ENCODE results near the gene COQ10B.
A peak's percentile ranks its signal among the peaks of the same experiment; 100 is the strongest.
"Not testable (repeated sequence)": the region's sequence is repeated elsewhere in the genome, so short reads cannot be mapped to it uniquely, and the experiment has no call there.

Gene COQ10B

GRCh38 chr2:197452754-197453122, 614 bp upstream of the COQ10B start:
- no peak for DNase-seq

DNA sequence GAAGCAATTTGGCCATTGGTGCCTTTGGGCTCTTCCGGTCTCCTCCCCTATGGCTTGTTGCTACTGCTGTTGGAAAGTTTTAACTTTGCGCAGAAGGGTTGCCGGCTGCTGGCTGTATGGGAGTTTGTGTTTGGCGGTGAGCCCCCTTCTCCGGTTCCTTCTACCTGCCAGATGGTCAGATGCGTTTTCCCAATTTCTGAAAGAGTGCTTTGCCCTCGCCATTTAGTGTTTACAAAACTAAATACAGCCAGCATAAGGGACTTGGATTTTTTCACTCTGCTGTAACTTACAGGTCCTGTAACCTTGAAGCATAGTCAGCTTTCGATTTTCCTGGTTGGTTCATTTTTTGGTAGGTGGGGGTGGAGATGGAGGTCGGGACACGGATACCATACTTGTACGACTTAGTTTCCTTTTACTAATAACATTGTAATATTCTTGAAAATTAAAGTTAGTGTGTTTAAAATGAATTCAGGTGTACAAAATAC, 604 bp downstream of the COQ10B start:
- DNase-seq: peak; percentile 92

DNA sequence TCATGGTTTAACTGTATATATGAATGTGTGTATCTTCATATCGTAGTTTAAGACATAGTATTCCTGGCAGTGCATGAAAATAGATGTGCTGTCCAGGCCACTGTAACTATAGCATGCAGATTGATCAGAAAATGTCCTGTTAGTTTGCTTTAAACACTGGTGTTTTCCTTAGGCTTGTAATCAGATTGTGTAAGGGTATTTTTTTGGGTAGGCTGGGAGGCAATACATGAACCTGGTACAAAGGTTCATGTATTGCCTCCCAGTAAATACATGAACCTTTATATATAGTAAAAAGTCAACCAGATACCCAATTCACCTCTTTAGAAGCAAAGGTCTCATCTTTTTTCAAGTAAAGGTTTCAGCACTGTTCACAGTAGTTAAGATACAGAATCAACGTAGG, 1.6 kb downstream of the COQ10B start:
- DNase-seq: no peak

DNA sequence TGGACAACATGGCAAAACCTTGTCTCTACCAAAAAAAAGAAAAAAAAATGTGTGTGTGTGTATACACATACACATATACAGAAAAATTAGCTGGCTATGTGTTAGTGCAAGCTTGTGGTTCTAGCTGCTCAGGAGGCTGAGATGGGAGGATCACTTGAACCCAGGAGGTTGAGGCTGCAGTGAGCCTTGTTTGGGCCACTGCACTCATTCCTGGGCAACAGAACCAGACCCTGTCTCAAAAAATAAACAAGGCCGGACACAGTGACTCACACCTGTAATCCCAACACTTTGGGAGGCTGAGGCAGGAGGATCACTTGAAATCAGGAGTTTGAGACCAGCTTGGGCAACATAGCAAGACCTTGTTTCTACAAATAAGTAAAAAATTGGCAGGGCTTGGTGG, 2.1 kb downstream of the COQ10B start:
- no peak for DNase-seq

DNA sequence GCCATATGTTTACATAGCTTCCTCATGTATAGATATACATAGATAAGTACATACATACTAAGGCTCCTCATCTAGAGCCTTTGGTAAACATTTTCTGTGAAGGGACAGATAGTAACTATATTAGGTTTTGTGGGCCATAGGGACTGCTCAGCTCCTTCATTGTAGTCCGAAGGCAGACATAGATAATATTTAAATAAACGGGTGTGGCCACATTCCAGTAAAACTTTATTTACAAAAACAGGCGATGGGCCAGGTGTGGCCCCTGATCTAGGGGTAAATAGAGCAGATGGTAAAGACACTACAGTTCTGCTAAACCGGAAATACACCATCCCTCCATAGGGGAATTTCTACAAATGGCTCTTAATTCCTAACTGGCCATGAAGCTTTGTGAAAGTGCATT, 7.3 kb downstream of the COQ10B start:
- DNase-seq: peak; percentile 48

GRCh38 chr2:197461057-197461456, 7.7 kb downstream of the COQ10B start:
- no peak for DNase-seq

GRCh38 chr2:197464175-197464574, 10.8 kb downstream of the COQ10B start:
- DNase-seq: no peak

GRCh38 chr2:197472166-197472565, 18.8 kb downstream of the COQ10B start:
- no peak for DNase-seq

DNA sequence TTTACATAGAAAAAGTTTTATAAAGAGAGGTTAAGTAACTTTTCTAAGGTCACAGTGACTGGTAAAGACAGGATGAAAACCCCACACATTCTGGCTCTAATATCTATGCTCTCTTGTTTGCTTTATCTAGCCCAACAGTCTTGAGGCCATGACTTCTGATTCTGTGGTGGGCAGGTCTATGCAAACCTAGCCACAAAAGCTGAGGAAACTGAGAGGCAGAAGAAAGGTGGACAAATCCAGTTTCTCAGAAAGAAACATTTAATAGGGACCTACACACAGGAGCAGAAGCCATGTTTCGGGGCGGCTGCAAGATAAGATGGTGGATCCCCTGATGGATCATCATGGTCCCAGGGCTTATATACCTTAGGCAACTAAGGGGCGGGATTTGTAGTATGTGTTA, 24.4 kb downstream of the COQ10B start:
- peak; percentile 86 for DNase-seq

GRCh38 chr2:197480165-197481036, 27.0 kb downstream of the COQ10B start:
- DNase-seq: no peak

- not testable (repeated sequence) for DNase-seq
These were observed 30.9 kb downstream of the COQ10B start for GRCh38 chr2:197484248-197484647.

- no peak for DNase-seq
These were observed 32.8 kb downstream of the COQ10B start for GRCh38 chr2:197486175-197486574.

DNA sequence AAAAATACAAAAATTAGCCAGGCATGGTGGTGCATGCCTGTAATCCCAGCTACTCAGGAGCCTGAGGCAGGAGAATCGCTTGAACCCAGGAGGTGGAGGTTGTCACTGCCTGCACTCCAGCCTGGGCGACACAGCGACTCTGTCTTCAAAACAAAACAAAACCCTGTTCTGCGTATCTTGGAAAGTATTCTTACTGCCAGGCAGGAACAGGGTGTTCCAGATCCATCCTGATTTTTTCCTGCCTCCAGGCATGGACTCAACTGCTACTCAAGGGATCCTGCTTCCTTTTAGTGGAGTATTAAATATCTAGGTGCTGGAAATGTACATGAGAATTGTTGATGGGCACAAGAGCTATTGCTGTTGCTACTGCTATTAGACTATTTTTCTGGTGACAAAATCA, 34.0 kb downstream of the COQ10B start:
- DNase-seq: no peak

DNA sequence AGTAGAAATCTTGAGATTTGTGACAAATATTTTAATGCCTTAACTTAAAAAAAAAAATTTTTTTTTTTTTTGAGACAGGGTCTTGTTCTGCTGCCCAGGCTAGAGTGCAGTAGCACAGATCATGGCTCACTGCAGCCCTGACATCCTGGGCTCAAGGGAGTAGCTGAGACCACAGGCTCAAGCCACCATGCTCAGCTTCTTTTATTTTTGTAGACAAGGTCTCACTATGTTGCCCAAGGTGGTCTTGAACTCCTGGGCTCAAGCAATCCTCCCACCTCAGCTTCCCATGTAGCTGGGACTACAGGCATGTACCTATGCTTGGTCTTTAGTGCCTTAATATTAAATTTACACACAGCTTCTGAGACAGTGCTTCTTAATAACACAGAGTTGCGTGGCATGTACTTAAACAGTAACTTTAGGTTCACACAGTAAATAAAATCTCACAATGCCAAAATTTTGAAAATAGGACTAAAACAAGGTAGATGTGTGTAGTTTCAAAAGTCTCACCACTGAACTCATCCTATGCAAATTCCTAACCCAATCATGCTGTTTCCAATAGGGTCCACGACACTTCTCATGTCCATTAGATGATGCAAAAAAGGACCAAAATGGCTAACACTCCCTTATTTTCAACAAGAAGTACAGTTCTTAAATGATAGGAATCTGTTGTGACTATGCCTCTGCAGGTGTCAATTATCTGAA, 42.2 kb downstream of the COQ10B start:
- DNase-seq: no peak

- DNase-seq: no peak
These were observed 43.3 kb downstream of the COQ10B start for GRCh38 chr2:197496695-197497094.

DNA sequence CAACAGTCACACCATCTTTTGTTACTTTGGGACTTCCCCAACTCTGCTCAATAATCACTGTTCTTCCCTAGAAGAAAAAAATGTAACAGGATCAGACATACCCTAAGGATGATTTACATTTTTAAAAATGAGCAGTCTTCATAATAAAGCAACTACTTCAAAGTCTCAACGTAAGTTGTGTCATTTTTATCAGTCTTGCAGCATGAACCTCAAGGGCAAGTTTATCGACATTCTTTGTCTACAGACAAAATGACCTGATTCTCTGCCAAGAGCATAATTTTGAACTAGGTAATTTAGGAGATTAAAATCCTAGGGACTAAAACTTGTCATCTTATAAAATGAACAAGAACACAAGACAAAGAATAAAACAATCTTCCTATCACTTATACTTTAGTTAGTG, 44.0 kb downstream of the COQ10B start:
- peak; percentile 66 for DNase-seq

DNA sequence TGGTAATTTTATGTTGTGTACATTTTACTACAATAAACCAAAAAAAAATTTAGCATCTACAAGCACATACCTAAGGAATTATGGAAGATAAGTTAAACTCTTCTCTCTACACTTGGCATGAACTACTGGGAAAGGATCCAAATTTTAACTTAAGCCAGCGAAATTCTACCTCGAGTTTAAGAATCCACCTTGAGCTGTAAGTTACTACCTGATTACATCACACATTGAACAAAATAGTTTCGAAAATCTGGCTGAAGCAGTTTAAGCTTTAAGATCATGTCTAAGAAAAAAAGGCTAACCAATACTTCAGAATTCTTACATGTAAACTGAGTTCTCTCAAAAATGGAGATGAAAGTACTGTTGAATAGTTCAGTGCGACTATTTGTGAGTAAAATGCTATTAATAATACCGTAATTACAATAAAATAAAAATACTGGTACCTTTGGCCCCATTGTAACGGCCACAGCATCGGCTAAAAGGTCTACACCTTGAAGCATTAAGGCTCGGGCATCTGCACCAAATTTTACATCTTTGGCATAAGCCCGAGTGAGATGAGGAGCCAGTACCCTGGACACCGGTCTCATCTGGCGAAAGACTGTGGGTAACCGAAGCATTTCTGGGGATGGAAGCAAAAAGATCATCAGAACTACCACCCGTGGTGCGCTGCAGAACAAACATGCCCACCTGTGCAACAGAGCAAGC, 45.0 kb downstream of the COQ10B start:
- DNase-seq: no peak

DNA sequence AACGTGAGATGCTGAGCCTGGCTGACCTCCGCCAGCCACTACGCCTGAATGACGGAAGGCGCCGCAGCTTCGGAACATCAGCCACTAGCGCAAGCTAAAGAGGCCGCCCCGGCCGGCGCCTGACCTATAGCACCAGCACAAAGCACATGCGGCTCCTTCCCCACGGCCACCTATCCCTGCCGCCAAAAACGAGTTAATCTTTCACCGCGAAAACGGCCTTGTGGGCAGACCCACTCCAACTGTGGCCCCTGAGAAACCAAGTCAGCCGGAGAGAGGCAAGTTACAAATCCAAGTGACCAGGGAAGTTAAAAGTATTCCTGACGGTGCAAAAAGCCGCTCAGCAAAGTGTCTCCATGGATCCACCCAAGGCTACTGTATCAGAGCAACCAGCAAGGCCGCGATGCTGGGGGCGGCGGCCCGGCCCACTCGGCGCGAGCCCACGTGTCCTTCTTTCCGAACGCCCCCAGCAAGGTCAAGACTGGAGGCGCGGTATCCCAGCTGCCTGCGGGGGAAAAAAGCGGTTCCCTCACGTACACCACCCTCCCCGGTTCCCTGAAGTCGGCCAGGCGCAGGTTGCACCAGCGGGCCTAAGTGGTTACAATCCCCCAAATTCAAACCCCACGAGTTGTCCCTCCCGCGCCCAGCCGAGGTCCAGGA, 45.7 kb downstream of the COQ10B start:
- DNase-seq: peak; percentile 71

DNA sequence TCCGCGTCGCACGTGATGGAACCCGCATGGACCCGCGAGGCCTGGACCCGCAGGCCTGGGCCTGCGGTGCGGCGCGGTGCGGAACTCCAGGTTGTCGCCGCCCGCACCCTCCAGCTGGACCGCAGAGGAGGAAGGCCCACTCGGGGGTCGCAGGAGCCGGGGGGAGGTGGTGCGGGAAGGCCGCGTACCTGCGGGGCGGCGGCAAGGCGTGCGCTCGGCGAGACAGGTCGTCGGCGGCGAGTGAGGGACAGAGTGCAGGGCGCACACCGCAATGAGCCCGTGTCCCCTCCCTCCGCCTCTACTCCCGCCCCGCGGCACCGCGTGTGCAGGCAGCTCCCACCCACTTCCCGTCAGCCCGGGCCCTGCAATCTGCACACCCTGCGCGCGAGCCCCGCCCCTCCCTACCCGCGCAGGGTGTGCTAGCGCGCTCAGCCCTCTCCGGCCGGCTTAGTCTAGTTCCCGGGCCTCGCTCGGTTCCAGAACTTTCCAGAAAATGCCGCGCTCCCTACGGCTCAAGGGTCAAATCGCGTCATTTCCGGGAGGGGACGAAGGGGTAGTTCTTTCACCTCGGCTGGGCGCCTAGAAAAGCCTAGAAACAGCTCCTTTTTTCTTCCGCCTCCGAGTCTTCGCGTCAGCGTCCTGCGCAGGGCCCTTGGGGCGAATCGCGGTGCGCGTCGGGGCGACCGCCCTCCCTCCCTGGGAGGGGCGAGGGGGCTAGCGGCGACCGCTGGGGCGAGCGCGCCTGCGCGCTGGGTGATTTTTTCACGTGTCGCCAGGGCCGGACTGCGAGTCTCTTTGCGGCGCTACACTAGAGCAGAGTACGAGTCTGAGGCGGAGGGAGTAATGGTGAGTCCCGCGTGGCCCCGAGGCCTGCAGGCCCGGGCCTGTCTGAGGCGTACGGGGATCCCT, 46.5 kb downstream of the COQ10B start, which contains the start of the genes HSPD1 and HSPE1:
HSPD1 (minus strand) TSS at position 247 of the 909 bp plus-strand sequence. CDS start 992 bp downstream, outside the sequence.
HSPE1 (plus strand) TSS at position 786 of the 909 bp plus-strand sequence; CDS start at position 844, 58 bp downstream.
- DNase-seq: peak; percentile 100

DNA sequence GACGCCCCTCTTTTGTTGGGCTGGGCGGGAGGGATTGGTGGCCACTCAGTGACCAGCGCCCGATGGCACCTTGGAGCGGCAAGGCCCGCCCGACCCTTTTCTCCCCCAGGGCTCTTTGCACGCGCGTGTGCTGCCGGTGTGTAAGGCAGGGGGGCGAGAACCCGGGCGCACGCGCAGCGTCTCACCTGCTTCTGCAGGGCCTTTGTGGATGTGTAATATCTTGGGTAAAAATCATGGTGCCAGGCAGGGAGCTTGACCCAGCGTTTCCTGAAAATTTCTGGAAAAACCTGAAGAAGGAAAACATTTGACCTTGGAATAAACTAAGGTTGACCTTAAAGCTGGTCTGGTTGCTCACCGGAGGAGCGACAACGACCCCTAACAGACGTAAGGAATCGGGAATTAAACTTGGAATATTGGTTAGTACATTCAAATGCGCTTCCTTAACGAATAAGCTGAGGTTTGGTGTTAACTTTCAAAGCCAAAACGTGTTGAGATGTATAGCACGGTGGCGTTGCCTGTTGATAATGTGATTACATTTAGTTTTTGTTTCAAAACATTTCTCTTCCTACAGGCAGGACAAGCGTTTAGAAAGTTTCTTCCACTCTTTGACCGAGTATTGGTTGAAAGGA, 47.3 kb downstream of the COQ10B start:
- no peak for DNase-seq

GRCh38 chr2:197502201-197502600, 48.8 kb downstream of the COQ10B start:
- no peak for DNase-seq

Measured in hematopoietic multipotent progenitor cell treated with erythropoietin and hydrocortisone succinate and interleukin-3 and kit ligand, for 6 days (in vitro differentiated cells).